ENCODE results near the gene TIAM2. TPM values are rescaled to one million over a fixed set of nuclear protein-coding genes. Genes with fewer than 3 reads are reported as not detected.
"Not testable (repeated sequence)": the region's sequence is repeated elsewhere in the genome, so short reads cannot be mapped to it uniquely, and the experiment has no call there.

The TIAM2 gene
- total and polyA plus RNA-seq, 10 of the 15 experiments (the other 5 are each of a cell fraction or from before 2014, with no cell fraction given): 1.1 to 10.5 (median 2.3) TPM

GRCh38 chr6:155185041-155185440 is 189.9 kb downstream of the TIAM2 start:
- peak overlapping the region; percentile 18; the same call in 1 of the 2 replicates for H3K4me2 ChIP-seq (ENCODE audit: control insufficient read depth, insufficient read depth)
- ATAC-seq; H2AFZ ChIP-seq (ENCODE audit: control insufficient read depth, low read depth, low read length); H3K27me3 ChIP-seq (replicated peaks in 1 of 2; ENCODE audit: control insufficient read depth in 2 of 2, insufficient read depth in 2 of 2, low read length in 1 of 2); FAIRE-seq; H3K9ac ChIP-seq (ENCODE audit: control insufficient read depth, insufficient read depth, low read length); DNase-seq (ENCODE audit: low read depth, low spot score); H3K36me3 ChIP-seq (ENCODE audit: control insufficient read depth in 2 of 2, insufficient read depth in 2 of 2, low read length in 1 of 2); in situ Hi-C loops (cut with MboI); intact Hi-C loops (cut with micrococcal nuclease; ENCODE audit: unreplicated experiment); H4K20me1 ChIP-seq (ENCODE audit: control insufficient read depth, insufficient read depth); H3K9me3 ChIP-seq (replicated peaks; ENCODE audit: control insufficient read depth, insufficient read depth, low read length); BruUV-seq (replicated peaks): not testable (repeated sequence)
- 9% methylated on average over 9 of the region's 9 CpGs for WGBS (ENCODE audit: insufficient coverage, insufficient replicate concordance, low lambda C conversion rate, missing lambda C conversion rate)
- SMC1A ChIA-PET (ENCODE audit: uncharacterized antibody, unreplicated experiment): interaction anchor here (0.7 to 2.7 kb wide), 8 partner anchors 12 to 1915 kb away, joined by 3 to 7 read pairs (median 4); no protein-coding TSS in a partner anchor
- 0 out of 2 replicates have a peak, but pooled peaks have one; percentile 10 for TF ChIP-seq HDGF (IDR thresholded peaks at IDR 0.05)
- H3K79me2 ChIP-seq (ENCODE audit: control insufficient read depth, insufficient read depth, low read length): peaks cover 35% of the 10 kb centered on the region
- H3K27ac ChIP-seq (ENCODE audit: control insufficient read depth, insufficient read depth): peak overlapping the region; percentile 81
- RAD21 ChIA-PET (ENCODE audit: unreplicated experiment): interaction anchor here (0.7 to 4.0 kb wide), 7 partner anchors 8 to 130 kb away, joined by 4 to 15 read pairs (median 7); partner anchors contain the start of gene TFB1M
- POLR2A ChIA-PET: interaction anchor here (0.7 to 2.2 kb wide), 5 partner anchors 34 to 130 kb away, joined by 3 to 6 read pairs (median 5); partner anchors contain the start of gene TFB1M
- peak overlapping the region; percentile 12; the same call in 1 of the 2 replicates for H3K4me3 ChIP-seq
- CTCF ChIA-PET: interaction anchor here (1.2 kb wide), 1 partner anchor 63 kb away, joined by 5 read pairs; no protein-coding TSS in a partner anchor
- peaks cover 22% of the 10 kb centered on the region for H3K4me1 ChIP-seq (ENCODE audit: control insufficient read depth, insufficient read depth, low read length)

GRCh38 chr6:155185544-155185943 is 190.4 kb downstream of the TIAM2 start:
- Histone ChIP-seq H3K9me3 (replicated peaks; ENCODE audit: control insufficient read depth, insufficient read depth, low read length) (no peaks in the 10 kb centered on the region), H3K4me3 (peak overlapping the region; percentile 11; the same call in 1 of the 2 replicates), H3K4me1 (ENCODE audit: control insufficient read depth, insufficient read depth, low read length) (peaks cover 22% of the 10 kb centered on the region), H4K20me1 (ENCODE audit: control insufficient read depth, insufficient read depth) (no peaks in the 10 kb centered on the region), H2AFZ (ENCODE audit: control insufficient read depth, low read depth, low read length) (no peak overlapping the region), H3K27me3 (replicated peaks in 1 of 2; ENCODE audit: control insufficient read depth in 2 of 2, insufficient read depth in 2 of 2, low read length in 1 of 2) (no peaks in the 10 kb centered on the region), H3K36me3 (ENCODE audit: control insufficient read depth in 2 of 2, insufficient read depth in 2 of 2, low read length in 1 of 2) (no peaks in the 10 kb centered on the region), H3K27ac (ENCODE audit: control insufficient read depth, insufficient read depth) (peak overlapping the region; percentile 14), H3K4me2 (ENCODE audit: control insufficient read depth, insufficient read depth) (peak overlapping the region; percentile 36), H3K9ac (ENCODE audit: control insufficient read depth, insufficient read depth, low read length) (peak overlapping the region; percentile 24), H3K79me2 (ENCODE audit: control insufficient read depth, insufficient read depth, low read length) (peaks cover 35% of the 10 kb centered on the region)
- CTCF ChIA-PET: interaction anchor here (1.2 to 2.0 kb wide), 3 partner anchors 8 to 63 kb away, joined by 3 to 7 read pairs (median 5); no protein-coding TSS in a partner anchor
- no TSS peak for BruUV-seq (replicated peaks)
- DNase-seq (ENCODE audit: low read depth, low spot score) (no peak), ATAC-seq (no peak; the same call in 2 of the 3 replicates), FAIRE-seq (no peak)
- POLR2A ChIA-PET: interaction anchor here (0.6 to 2.2 kb wide), 6 partner anchors 34 to 328 kb away, joined by 3 to 6 read pairs (median 4); partner anchors contain the start of gene TFB1M
- RAD21 ChIA-PET (ENCODE audit: unreplicated experiment): interaction anchor here (0.7 to 4.0 kb wide), 7 partner anchors 8 to 130 kb away, joined by 4 to 15 read pairs (median 7); partner anchors contain the start of gene TFB1M
- 4% methylated on average over 6 of the region's 6 CpGs for WGBS (ENCODE audit: insufficient coverage, insufficient replicate concordance, low lambda C conversion rate, missing lambda C conversion rate)
- in situ Hi-C loops (cut with MboI) (no loop called here), intact Hi-C loops (cut with micrococcal nuclease; ENCODE audit: unreplicated experiment) (no loop called here)
- SMC1A ChIA-PET (ENCODE audit: uncharacterized antibody, unreplicated experiment): interaction anchor here (0.7 to 5.2 kb wide), 8 partner anchors 14 to 1916 kb away, joined by 3 to 19 read pairs (median 4); no protein-coding TSS in a partner anchor
- TF ChIP-seq, protein P1, sequence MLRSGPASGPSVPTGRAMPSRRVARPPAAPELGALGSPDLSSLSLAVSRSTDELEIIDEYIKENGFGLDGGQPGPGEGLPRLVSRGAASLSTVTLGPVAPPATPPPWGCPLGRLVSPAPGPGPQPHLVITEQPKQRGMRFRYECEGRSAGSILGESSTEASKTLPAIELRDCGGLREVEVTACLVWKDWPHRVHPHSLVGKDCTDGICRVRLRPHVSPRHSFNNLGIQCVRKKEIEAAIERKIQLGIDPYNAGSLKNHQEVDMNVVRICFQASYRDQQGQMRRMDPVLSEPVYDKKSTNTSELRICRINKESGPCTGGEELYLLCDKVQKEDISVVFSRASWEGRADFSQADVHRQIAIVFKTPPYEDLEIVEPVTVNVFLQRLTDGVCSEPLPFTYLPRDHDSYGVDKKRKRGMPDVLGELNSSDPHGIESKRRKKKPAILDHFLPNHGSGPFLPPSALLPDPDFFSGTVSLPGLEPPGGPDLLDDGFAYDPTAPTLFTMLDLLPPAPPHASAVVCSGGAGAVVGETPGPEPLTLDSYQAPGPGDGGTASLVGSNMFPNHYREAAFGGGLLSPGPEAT (IDR thresholded peaks at IDR 0.05; ENCODE audit: low read depth): no peak
- no peak for TF ChIP-seq ESRRA (IDR thresholded peaks at IDR 0.05; ENCODE audit: low read length)
- no peak for TF ChIP-seq MTA2 (IDR thresholded peaks at IDR 0.05; ENCODE audit: low read depth)
- TF ChIP-seq, protein P2, sequence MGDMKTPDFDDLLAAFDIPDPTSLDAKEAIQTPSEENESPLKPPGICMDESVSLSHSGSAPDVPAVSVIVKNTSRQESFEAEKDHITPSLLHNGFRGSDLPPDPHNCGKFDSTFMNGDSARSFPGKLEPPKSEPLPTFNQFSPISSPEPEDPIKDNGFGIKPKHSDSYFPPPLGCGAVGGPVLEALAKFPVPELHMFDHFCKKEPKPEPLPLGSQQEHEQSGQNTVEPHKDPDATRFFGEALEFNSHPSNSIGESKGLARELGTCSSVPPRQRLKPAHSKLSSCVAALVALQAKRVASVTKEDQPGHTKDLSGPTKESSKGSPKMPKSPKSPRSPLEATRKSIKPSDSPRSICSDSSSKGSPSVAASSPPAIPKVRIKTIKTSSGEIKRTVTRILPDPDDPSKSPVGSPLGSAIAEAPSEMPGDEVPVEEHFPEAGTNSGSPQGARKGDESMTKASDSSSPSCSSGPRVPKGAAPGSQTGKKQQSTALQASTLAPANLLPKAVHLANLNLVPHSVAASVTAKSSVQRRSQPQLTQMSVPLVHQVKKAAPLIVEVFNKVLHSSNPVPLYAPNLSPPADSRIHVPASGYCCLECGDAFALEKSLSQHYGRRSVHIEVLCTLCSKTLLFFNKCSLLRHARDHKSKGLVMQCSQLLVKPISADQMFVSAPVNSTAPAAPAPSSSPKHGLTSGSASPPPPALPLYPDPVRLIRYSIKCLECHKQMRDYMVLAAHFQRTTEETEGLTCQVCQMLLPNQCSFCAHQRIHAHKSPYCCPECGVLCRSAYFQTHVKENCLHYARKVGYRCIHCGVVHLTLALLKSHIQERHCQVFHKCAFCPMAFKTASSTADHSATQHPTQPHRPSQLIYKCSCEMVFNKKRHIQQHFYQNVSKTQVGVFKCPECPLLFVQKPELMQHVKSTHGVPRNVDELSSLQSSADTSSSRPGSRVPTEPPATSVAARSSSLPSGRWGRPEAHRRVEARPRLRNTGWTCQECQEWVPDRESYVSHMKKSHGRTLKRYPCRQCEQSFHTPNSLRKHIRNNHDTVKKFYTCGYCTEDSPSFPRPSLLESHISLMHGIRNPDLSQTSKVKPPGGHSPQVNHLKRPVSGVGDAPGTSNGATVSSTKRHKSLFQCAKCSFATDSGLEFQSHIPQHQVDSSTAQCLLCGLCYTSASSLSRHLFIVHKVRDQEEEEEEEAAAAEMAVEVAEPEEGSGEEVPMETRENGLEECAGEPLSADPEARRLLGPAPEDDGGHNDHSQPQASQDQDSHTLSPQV (IDR thresholded peaks at IDR 0.05): no peak
- no peak for TF ChIP-seq CREB1 (IDR thresholded peaks at IDR 0.05; ENCODE audit: low read depth)
- TF ChIP-seq BHLHE40 (IDR thresholded peaks at IDR 0.05; ENCODE audit: borderline replicate concordance in 1 of 2, low read depth in 2 of 2, low read length in 1 of 2): no peak
- no peak for TF ChIP-seq DPF2 (IDR thresholded peaks at IDR 0.05)

Measured in GM12878 (cell line).